NCI-H774 (cell line): ENCODE data around the gene TFG.

Source experiments
- DNase-seq: peaks from one replicate; lab custom pipeline; 2025; lab: John Stamatoyannopoulos, UW

The TFG gene

DNA sequence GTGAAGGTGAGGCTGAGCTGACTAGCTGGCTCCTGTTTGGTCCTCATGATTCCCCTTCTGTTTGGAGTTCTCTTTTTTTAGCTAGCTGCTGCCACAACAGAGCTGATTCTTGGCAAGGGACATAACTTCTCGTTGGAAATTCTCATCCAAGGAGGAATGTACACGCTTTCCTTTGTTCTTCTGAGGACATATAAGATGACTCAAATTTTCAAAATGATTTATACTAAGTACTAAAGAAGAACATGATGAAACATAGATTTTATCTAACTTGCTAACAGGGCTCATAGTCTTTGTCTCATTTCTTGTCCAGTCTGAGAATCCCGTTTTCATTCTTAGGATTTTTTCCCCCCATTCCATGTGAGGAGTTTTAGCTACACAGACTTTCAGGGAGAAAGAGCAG lies 2.9 kb upstream of the TFG start:
- DNase-seq: no peak

DNA sequence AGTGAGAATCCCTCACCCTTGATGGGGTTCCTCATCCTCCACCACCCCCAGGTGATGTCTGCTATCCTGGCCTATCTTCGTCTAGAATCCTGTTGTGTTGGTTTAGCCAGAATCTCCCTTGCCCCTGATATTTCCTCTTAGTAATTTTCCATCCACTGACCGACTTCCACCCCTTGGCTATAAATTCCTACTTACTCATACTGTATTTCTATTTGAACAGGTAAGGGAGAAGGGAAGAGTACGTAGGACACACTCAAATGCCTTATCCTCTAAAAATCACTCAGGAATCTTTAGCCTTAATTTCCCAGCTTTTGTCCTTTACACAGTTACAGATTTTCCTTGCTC lies 678 bp upstream of the TFG start:
- no peak for DNase-seq

DNA sequence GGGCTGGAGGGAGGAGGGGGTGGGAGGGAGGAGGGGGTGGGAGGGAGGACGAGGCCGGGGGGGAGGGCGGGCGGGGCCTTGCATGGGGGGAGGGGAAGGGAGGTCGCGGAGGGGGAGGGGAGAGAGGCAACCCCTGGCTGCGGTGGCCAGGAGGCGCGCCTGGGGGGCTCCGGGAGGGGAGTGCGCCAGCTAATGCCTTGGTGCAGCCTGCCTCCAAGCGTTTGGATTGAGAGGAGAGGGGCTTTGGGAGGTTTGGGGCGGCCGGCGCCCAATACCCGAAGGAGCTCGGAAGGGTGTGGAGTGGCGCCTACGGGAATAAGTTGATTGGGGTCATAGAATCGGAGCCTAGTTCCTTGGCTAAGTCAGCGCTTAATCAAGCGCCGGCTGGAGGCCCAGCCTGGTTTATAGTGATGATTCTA lies 557 bp downstream of the TFG start:
- DNase-seq: peak; percentile 20

DNA sequence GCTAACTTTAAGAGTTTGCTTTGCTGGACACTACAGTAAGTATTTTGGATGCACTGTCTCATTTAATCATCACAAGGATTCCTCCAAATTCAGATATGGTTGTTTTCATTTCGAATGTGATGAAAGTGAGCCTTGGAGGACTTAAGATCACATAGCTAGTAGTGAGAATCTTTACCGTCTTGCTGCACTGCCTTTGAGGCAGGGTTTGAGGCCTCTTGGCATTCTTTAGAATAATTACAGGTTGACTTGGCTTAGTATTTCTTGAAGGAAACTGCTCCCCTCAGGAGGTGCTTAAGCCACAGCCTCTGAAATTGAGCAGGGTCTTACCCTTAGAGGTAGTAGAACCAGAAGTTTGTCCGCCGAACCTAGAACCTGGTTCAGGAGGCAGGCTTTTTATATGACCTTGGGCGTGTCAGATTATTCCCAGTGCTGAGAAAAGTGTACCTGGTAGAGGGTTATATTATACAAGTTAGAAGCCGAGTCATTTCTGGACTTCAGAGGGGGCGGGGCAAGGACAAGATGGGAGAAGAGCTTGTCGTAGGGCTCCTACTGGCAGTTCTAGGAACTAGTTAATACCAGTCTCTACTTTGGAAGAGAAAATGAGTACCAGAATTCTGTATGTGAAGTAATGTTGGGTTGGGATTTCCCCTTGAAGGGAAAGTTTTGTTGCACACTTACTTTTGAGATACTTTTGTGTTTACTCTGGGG lies 1.1 kb downstream of the TFG start:
- DNase-seq: no peak

DNA sequence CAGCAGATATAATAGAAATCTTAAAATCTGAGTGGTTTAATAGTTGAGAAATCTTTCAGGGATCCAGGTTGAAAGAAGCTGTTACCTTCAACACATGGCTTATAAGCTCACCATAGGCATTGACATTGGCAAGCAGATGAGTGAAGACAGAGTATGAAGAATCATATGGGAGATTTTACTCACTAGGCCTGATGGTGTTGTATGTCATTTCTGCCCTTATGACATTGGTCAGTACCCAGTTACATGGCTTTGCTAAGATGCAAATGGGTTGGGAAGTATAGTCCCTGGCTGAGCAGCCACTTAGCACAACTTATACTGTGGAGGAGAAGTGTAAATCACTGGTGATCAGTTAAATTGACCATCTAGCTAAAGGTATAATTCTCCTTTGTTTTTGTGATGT lies 5.9 kb downstream of the TFG start:
- no peak for DNase-seq

DNA sequence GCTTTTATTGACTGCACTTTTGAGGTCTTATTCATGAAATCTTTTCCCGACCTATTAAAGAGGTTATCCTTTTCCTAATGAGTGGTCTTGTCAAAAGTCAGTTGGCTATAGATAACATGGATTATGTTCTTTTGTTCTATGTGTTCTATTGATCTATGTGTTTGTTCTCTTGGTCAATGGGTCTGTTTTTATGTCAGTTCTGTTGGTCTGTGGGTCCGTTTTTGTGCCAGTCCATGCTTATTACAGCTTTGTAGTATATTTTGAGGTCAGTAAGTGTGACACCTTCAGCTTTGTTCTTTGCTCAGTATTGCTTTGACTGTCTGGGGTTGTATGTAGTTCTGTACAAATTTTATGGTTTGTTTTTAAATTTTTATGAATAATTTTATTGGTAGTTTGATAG lies 7.8 kb downstream of the TFG start:
- no peak for DNase-seq

DNA sequence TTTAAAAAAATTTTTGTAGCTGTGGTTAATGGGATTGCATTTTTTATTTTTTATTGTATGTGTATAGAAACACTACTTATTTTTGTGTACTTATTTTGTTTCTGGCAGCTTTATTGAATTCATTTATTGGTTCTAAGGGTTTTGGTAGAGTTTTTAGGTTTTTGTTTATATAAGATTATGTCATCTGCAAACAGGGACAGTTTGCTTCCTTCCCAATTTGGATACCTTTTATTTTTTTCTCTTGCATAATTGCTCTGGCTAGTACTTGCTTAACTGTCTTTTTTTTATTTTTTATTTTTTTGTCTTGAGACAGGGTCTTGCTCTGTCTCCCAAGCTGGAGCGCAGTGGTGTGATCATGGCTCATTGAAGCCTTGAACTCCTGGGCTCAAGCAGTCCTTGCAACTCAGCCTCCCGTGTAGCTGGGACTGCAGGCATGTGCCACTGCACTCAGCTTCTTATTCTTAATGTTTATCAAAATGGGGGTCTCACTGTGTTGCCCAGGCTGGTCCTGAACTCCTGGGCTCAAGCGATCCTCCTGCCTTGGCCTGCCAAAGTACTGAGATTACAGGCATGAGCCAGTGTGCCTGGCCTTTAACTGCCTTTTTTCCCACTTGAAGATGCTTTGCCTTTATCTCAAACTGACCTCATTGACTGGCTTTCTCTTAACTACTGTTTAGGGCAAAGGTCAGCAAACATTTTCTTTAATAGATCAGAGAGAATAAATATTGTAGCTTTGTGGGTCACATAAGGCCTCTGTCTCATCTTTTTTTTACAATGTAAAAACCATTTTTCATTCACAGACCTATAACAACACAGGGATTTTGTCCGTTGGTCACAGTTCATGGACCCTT lies 8.6 kb downstream of the TFG start:
- no peak for DNase-seq

DNA sequence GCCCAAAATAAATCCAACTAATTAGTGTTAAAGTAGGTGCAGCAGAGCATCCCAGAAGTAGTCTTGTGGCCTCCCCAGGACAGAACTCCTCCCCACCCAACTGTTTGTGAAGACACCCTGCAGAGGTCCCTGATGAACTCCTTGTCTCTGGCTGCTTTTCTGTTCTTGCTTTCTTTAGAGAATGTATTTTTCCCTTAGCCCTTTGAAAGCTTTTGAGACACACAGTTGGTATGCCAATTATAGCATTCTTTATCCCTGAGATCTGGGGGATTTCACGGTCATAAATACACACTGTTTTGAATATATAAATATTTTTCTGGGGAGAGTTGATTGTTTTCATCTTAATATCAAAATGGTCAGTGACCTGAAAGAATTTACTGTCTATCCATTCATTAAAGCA lies 9.8 kb downstream of the TFG start:
- no peak for DNase-seq

DNA sequence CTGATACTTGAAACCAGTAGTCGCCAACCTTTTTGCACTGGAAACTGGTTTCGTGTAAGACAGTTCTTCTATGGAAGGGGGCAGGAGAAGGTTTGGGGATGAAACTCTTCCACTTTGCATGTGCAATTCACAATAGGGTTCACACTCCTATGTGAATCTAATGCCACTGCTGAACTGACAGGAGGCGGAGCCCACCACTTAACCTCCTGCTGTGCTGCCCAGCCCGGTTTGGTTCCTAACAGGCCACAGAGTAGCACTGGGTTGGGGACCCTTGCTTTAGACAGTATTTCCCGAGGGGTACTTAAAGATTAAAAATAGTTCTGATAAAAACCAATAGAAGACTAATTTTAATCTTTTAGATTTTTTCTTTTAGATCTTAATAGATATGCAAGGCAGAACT lies 11.1 kb downstream of the TFG start:
- no peak for DNase-seq

DNA sequence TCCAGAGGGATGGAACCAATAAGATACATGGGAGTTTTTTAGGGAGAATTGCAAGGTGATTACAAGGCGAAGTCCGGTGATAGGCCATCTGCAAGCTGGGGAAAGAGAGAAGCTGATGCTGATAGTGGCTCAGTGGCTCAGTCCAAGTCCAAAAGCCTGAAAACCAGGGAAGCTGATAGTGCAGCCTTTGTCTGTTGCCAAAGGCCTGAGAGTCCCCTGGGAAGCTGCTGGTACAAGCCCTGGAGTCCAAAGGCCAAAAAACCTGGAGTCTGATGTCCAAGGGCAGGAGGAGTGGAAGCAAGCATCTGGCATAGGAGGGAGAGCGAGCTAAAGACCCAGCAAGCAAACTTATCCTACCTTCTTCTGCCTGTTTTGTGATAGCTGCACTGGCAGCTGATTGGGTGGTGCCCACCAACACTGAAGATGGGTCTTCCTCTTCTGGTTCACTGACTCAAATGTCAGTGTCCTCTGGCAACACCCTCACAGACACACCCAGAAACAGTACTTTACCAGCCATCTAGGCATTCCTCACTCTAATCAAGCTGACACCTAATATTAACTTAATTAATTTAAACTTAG lies 16.7 kb downstream of the TFG start:
- no peak for DNase-seq

DNA sequence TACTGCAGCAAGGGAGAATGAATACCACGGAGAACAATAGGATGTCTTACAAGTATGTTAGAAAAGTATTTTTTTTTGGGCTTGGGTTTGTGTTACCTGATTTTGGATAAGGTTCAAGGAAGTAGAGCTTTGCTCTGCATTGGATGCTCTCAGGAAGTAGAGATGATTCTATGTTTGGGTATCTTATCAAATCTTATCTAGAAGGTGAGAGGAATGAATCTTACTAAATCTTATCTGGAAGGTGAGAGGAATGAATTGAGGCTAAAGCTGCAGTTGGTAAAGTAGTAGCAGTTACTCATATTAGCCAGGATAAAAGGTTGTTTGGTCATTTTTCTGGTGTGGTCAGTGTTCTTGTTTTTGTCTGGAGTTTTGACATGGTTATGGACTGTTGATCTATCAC lies 17.4 kb downstream of the TFG start:
- DNase-seq: no peak

DNA sequence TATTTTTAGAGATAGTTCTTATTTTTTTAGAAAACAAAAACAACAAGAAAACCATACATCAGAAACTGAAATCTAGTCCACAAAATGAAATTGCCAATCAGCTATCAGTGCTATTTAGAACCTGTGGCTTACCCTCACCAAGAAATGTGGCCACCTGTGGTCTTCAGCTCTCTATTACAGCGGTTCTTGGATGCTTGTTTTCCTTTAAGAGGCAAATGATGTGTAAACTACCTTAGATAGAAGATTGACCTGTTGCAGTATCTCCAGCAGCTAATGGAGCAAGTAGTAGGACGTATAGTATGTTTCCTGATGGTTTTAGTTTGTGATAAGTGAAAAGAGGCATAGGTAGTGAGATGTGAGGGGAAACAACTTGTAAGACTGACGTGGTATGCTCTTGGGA lies 21.2 kb downstream of the TFG start:
- DNase-seq: no peak

DNA sequence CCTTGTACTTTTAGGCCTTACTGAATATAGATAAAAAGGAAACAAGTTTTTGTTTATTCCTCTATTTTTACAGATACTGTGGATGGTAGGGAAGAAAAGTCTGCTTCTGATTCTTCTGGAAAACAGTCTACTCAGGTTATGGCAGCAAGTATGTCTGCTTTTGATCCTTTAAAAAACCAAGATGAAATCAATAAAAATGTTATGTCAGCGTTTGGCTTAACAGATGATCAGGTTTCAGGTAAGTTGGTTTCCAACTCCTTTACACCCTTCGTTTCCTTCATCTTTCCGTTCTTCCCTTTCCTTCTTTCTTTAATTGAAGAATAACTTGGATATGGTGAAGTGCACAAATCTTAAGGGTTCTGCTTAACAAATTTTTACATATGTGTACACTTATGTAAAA lies 23.1 kb downstream of the TFG start:
- no peak for DNase-seq

DNA sequence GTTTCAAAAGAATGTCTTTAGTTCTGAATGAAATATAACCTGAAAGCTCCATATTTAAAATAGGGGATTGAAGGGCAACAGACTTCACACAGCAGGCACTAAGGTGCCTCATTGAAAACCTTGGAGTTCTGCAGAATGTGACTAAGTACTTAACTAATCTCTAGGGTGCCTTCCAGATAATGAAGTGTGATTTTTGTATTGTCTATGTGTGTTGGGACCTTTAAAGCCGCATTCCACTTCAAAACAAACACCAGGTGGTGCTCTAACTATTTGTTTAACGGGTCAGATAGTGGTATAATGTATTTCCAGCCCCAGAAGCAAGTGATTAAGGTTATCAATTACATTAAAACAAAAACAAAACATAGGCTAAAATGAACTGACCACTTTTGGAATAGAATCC lies 28.0 kb downstream of the TFG start:
- no peak for DNase-seq

DNA sequence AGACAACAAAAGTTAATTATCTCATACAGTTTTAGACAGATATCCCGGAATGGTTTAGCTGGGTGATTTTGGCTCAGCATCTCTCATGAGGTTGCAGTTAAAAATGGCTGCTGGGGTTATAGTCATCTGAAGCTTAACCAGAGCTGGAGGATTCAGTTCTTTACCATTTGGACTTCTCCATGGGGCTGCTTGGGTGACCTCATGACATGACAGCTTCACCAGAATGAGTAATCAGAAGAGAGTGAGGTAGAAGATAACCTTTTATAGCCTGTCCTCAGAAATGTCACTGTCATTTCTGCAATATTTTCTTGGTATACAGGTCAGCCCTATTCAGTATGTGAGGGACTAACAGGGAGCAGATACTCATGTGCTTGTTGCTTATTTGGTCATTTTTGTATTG lies 30.9 kb downstream of the TFG start:
- no peak for DNase-seq

DNA sequence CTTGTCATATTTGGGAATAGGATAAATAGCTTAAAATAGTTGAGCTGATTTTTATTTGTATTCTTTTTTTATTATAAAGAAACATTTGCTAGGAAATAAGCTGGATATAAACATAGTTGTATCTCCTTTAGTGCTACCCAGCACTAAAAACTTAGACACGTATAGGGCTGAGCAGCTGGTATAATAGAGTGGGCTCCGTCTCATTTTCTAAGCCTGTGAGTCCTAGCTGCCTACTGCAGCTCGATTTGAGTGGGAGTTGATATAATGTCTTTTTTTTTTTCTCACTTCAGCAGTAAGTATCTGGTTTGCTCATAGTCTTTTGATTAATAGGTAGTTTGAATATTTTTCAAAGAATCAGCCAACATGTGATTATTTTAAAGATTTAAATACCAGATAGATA lies 34.2 kb downstream of the TFG start:
- no peak for DNase-seq

DNA sequence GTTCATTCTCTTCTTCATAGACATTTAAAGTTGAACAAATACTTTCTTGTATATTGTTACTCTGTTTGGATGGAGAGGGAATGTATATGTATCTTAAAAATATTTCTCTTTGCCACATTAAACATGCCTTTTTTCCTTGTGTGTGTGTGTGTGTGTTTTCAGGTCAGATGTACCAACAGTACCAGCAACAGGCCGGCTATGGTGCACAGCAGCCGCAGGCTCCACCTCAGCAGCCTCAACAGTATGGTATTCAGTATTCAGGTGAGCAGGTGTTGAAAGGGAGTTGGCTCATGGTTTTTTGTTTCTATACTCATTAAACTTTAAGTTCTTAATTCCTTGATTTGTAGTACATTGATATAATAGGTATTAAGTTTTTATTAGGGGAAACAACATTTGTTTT lies 35.4 kb downstream of the TFG start:
- no peak for DNase-seq

DNA sequence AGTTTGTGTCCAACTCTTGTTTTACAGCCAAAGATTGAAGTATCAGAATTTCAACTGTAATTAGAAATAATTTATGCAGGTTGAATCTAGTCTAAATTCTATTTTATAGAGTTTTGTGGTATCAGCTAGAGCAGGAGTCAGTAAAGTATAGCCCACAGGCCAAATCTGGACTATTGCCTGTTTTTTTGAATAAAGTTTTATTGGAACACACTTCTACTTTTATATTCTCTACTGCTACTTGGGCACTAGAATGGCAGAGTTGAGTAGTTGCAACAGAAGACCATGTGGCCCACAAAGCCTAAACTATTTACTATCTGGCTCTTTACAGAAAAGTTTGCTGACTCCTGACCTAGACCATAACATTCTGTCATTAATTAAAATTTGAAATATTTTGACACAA lies 36.3 kb downstream of the TFG start:
- no peak for DNase-seq

DNA sequence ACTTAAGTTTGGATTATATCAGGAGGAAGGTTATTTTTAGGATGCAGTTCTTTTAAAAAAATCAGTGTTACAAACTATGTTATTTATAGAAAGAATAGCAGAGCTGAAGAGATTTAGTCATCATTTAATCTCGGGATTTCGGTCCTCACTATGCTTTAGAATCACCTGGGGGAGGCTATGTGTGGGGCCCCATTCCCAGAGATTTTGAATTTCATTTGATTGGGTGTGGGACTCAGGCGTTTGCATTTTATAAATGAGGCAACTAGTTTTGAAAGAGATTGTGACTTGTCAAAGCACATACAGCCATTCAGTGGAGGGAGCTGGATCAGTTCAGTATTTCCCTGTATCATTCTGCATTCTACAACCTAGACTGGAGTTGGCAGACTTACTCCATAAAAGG lies 36.8 kb downstream of the TFG start:
- DNase-seq: no peak

DNA sequence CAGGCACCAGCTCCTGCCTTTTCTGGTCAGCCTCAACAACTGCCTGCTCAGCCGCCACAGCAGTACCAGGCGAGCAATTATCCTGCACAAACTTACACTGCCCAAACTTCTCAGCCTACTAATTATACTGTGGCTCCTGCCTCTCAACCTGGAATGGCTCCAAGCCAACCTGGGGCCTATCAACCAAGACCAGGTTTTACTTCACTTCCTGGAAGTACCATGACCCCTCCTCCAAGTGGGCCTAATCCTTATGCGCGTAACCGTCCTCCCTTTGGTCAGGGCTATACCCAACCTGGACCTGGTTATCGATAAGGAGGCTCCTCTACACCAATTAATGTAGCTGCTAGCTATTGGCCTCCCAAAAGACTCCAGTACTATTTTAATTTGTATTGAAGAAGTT lies 38.9 kb downstream of the TFG start:
- DNase-seq: no peak

DNA sequence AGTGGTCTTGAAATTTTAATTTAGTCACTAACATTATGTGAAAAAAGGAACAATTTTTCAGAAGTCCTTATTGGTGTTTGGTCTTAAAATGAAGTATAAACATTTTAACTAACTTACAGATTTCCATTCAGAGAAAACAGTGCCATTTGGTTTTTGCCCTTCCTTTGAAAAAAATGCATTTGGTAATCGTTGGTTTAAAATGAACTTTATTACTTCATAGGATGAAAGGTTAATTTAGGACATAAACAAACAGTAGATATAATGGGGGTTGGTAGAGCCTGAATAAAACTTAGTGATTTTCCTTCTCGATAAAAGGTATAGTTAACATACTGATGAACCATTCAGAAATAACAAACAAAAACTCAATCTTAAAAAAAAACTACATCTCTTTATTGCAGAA lies 39.7 kb downstream of the TFG start:
- DNase-seq: no peak

DNA sequence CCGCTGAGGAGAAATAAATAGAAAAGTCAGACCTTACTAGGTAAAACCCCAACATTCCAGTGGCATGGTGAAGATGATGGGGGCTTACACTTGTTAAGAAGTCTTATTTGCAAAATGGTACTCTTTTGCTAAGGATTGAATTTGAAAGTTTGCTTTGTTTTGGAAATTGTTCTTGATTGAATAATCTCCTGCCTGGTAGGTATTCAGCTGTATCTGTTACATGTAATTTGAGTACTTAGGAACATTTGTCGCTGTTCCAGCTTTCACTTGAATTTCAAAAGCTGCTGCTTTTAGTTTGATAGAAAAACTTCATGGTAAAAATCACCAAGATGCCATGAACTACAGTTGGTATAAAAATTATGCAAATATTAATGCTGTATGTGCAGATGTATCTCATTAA lies 44.6 kb downstream of the TFG start:
- DNase-seq: no peak

DNA sequence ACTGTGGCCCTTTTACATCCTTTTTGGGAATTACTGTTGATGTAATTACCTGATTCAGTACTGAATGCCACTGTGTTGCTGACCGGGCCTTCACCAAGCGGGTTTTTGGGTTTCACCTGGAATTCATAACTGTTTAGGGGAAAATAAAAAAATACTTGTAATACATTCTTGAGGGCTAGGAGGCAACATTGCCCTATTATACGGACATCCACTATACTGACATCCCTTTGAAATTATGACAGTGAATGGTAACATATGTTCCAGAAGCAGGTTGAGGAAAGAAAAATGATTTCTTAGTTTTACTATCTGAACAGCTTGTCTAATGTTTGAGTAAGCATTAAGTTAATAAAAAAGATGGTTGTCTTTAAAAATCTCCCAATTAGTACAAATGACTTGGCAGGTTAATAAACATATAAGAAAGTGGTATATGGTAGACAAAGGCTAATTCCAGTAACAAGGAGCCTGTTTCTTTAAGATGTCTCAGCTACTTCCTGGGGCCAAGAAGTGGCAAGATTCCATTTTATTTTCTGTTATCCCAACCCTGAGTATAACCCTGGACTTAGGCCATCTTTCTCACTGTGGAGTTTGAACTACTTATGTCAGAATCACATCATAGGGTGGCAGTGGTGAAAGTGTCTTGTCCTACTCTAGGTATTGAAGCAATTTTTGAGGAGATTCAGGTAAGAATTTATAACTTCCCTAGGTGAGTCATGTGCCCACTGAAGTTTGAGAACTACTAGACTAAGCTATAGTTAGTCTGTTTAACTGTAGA lies 45.5 kb downstream of the TFG start:
- DNase-seq: no peak
